Neural cell (in vitro differentiated cells): ENCODE data around the gene CMKLR1. TPM values are rescaled to one million over a fixed set of nuclear protein-coding genes. Genes with fewer than 3 reads are reported as not detected.

Experiments
- H2AFZ ChIP-seq: fragments of 200-600, 300-800 bp; sonication (generic), shearing (Covaris generic); 2 replicates; pipeline ENCODE4 v1.6.0; 2014; ENCODE audit warnings: low read depth, mild to moderate bottlenecking, antibody characterized with exemption, low read length, moderate library complexity
- H3F3A ChIP-seq: fragments of 200-600 bp; shearing (Covaris generic); 2 replicates; pipeline ENCODE4 v1.6.1; 2016; ENCODE audit warnings: mild to moderate bottlenecking, moderate library complexity, mixed read lengths, antibody characterized with exemption, low read length; ENCODE audit not compliant: insufficient read depth, poor library complexity, severe bottlenecking
- H3K27ac ChIP-seq: fragments of 200-600, 300-800 bp; sonication (generic), shearing (Covaris generic); 2 replicates; pipeline ENCODE4 v1.5.1; 2014; ENCODE audit warnings: mild to moderate bottlenecking, low read length, moderate library complexity
- H3K27me3 ChIP-seq: fragments of 300-800, 200-600 bp; sonication (generic), shearing (Covaris generic); 2 replicates; pipeline ENCODE4 v1.6.0; 2014; ENCODE audit warnings: mild to moderate bottlenecking, low read depth, low read length, moderate library complexity; ENCODE audit not compliant: insufficient read depth
- H3K36me3 ChIP-seq: fragments of 300-800, 200-600 bp; sonication (generic), shearing (Covaris generic); 2 replicates; pipeline ENCODE4 v1.5.1; 2014; ENCODE audit warnings: mild to moderate bottlenecking, antibody characterized with exemption, low read length, moderate library complexity; ENCODE audit not compliant: insufficient read depth
- H3K4me2 ChIP-seq: fragments of 300-800, 200-600 bp; sonication (generic), shearing (Covaris generic); 2 replicates; pipeline ENCODE4 v1.6.0; 2014; ENCODE audit warnings: mild to moderate bottlenecking, low read length
- H3K4me3 ChIP-seq: fragments of 300-800, 200-600 bp; sonication (generic), shearing (Covaris generic); 2 replicates; pipeline ENCODE4 v1.5.1; 2014; ENCODE audit warnings: mild to moderate bottlenecking, low read length, moderate library complexity
- H3K79me2 ChIP-seq: fragments of 200-600 bp; shearing (Covaris generic); replicated peaks from 2 replicates; pipeline ENCODE4 v1.6.0; 2014; ENCODE audit warnings: mild to moderate bottlenecking, low read length, moderate library complexity; ENCODE audit not compliant: insufficient read depth
- H3K9ac ChIP-seq: fragments of 300-800, 200-600 bp; sonication (generic), shearing (Covaris generic); 2 replicates; pipeline ENCODE4 v1.6.1; 2016; ENCODE audit warnings: mild to moderate bottlenecking, low read length, mixed read lengths
- H3K9me2 ChIP-seq: fragments of 200-600 bp; shearing (Covaris generic); 2 replicates; pipeline ENCODE4 v1.6.1; 2016; ENCODE audit warnings: mild to moderate bottlenecking, low read length, mixed read lengths; ENCODE audit not compliant: insufficient read depth
- H3K9me3 ChIP-seq: fragments of 200-600, 300-800 bp; sonication (generic), shearing (Covaris generic); 2 replicates; pipeline ENCODE4 v1.6.1; 2016; ENCODE audit warnings: mild to moderate bottlenecking, mixed run types, low read length, moderate library complexity, mixed read lengths
- H4K20me1 ChIP-seq: fragments of 200-600 bp; shearing (Covaris generic); 2 replicates; pipeline ENCODE4 v1.6.1; 2016; ENCODE audit warnings: mild to moderate bottlenecking, mixed run types; ENCODE audit not compliant: insufficient read depth
- EP300 ChIP-seq: fragments of 450-650 bp; conservative IDR thresholded peaks from 2 replicates; pipeline ENCODE4 v1.6.1; 2014; ENCODE audit warnings: antibody characterized with exemption, mild to moderate bottlenecking, moderate library complexity; ENCODE audit not compliant: poor library complexity, severe bottlenecking
- EZH2 ChIP-seq: fragments of 200-600, 300-800 bp; shearing (Covaris generic), sonication (generic); IDR thresholded peaks from 2 replicates; pipeline ENCODE4 v1.6.1; 2014; ENCODE audit warnings: antibody characterized with exemption, low read length, borderline replicate concordance, mild to moderate bottlenecking; ENCODE audit not compliant: insufficient read depth, poor library complexity, severe bottlenecking
- MXI1 ChIP-seq: fragments of 450-650 bp; conservative IDR thresholded peaks from 2 replicates; pipeline ENCODE4 v1.6.1; 2014; ENCODE audit warnings: antibody characterized with exemption, mild to moderate bottlenecking; ENCODE audit not compliant: poor library complexity, severe bottlenecking
- POLR2AphosphoS5 ChIP-seq: IDR thresholded peaks from 2 replicates; pipeline ENCODE4 v1.6.1; 2012
- RAD21 ChIP-seq: fragments of 450-650 bp; conservative IDR thresholded peaks from 2 replicates; pipeline ENCODE4 v1.6.1; 2014; ENCODE audit warnings: antibody characterized with exemption, mild to moderate bottlenecking, moderate library complexity
- SMC3 ChIP-seq: fragments of 450-650 bp; conservative IDR thresholded peaks from 2 replicates; pipeline ENCODE4 v1.6.1; 2014; ENCODE audit warnings: antibody characterized with exemption, mild to moderate bottlenecking, moderate library complexity; ENCODE audit not compliant: poor library complexity
- TAF1 ChIP-seq: IDR thresholded peaks from 2 replicates; pipeline ENCODE4 v1.6.1; 2012; ENCODE audit warnings: low read depth
- polyA plus RNA-seq: library from polyadenylated mRNA; depleted of rRNA; stranded (reverse); fragments of >200 nt; gene quantifications from 2 replicates; pipeline ENCODE4 v1.2.3, GENCODE V29; 2014
- TF ChIP-seq, protein P1 (sequence below): IDR thresholded peaks from 2 replicates; pipeline ENCODE4 v1.6.1; 2012; ENCODE audit warnings: borderline replicate concordance
- TF ChIP-seq, protein P2 (sequence below): fragments of 450-650 bp; IDR thresholded peaks from 2 replicates; pipeline ENCODE4 v1.5.1; 2014; ENCODE audit warnings: antibody characterized with exemption, mild to moderate bottlenecking, moderate library complexity; ENCODE audit not compliant: poor library complexity, severe bottlenecking

The CMKLR1 gene
- polyA plus RNA-seq, 1 donor from 2014 or later = 0.06 TPM

DNA sequence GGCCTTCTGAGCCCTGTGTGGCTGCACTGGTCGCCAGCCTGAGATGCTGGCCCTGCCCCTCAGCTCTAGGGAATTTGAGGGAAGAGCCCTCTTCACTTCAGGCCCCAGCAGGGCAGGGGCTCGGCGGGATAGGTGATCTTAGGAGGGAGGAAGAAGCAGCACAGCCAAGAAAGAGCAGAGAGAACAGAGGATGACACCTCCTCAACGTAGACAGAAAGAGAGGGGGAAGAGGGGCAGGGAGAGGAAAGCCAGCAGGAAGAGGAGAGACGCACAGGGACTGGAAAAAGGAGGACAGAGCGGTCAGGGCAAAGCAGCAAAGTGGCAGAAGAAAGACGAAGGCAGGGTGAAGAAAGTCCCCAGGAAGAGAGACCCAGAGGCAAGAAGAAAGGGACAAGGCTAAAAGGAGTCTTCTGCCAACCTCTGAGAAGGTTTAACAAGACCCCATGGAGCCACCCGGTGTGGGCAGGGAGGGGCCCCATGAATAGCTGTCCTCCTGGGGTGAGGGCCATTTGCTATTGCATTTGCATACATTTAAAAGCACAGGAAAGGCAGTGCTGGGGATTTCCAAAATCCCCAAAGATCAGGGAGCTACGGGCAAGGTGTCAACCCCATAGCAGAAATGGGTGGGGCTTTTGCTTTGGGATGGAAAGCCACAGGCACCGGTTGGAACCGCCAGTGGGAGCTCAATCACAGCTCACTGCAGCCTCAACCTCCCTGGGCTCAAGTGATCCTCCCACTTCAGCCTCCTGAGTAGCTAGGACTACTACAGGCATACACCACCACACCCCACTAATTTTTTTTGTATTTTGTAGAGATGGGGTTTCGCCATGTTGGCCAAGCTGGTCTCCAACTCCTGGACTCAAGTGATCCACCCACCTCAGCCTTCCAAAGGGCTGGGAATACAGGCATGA is 22.7 kb downstream of the CMKLR1 start:
- Histone ChIP-seq H2AFZ (no peak overlapping the region), H3F3A (no peaks in the 10 kb centered on the region), H4K20me1 (no peaks in the 10 kb centered on the region), H3K9me2 (no peaks in the 10 kb centered on the region), H3K36me3 (no peaks in the 10 kb centered on the region), H3K9ac (no peak overlapping the region), H3K4me3 (no peak overlapping the region), H3K4me2 (no peak overlapping the region), H3K27ac (no peak overlapping the region), H3K79me2 (no peaks in the 10 kb centered on the region), H3K9me3 (no peaks in the 10 kb centered on the region), H3K27me3 (no peaks in the 10 kb centered on the region)
- TF ChIP-seq, protein P1, sequence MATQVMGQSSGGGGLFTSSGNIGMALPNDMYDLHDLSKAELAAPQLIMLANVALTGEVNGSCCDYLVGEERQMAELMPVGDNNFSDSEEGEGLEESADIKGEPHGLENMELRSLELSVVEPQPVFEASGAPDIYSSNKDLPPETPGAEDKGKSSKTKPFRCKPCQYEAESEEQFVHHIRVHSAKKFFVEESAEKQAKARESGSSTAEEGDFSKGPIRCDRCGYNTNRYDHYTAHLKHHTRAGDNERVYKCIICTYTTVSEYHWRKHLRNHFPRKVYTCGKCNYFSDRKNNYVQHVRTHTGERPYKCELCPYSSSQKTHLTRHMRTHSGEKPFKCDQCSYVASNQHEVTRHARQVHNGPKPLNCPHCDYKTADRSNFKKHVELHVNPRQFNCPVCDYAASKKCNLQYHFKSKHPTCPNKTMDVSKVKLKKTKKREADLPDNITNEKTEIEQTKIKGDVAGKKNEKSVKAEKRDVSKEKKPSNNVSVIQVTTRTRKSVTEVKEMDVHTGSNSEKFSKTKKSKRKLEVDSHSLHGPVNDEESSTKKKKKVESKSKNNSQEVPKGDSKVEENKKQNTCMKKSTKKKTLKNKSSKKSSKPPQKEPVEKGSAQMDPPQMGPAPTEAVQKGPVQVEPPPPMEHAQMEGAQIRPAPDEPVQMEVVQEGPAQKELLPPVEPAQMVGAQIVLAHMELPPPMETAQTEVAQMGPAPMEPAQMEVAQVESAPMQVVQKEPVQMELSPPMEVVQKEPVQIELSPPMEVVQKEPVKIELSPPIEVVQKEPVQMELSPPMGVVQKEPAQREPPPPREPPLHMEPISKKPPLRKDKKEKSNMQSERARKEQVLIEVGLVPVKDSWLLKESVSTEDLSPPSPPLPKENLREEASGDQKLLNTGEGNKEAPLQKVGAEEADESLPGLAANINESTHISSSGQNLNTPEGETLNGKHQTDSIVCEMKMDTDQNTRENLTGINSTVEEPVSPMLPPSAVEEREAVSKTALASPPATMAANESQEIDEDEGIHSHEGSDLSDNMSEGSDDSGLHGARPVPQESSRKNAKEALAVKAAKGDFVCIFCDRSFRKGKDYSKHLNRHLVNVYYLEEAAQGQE = no peak
- TF ChIP-seq POLR2AphosphoS5 (no peak), EZH2 (no peak), MXI1 (no peak), RAD21 (no peak), EP300 (no peak), TAF1 (no peak), SMC3 (no peak)
- TF ChIP-seq, protein P2, sequence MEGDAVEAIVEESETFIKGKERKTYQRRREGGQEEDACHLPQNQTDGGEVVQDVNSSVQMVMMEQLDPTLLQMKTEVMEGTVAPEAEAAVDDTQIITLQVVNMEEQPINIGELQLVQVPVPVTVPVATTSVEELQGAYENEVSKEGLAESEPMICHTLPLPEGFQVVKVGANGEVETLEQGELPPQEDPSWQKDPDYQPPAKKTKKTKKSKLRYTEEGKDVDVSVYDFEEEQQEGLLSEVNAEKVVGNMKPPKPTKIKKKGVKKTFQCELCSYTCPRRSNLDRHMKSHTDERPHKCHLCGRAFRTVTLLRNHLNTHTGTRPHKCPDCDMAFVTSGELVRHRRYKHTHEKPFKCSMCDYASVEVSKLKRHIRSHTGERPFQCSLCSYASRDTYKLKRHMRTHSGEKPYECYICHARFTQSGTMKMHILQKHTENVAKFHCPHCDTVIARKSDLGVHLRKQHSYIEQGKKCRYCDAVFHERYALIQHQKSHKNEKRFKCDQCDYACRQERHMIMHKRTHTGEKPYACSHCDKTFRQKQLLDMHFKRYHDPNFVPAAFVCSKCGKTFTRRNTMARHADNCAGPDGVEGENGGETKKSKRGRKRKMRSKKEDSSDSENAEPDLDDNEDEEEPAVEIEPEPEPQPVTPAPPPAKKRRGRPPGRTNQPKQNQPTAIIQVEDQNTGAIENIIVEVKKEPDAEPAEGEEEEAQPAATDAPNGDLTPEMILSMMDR = no peak

DNA sequence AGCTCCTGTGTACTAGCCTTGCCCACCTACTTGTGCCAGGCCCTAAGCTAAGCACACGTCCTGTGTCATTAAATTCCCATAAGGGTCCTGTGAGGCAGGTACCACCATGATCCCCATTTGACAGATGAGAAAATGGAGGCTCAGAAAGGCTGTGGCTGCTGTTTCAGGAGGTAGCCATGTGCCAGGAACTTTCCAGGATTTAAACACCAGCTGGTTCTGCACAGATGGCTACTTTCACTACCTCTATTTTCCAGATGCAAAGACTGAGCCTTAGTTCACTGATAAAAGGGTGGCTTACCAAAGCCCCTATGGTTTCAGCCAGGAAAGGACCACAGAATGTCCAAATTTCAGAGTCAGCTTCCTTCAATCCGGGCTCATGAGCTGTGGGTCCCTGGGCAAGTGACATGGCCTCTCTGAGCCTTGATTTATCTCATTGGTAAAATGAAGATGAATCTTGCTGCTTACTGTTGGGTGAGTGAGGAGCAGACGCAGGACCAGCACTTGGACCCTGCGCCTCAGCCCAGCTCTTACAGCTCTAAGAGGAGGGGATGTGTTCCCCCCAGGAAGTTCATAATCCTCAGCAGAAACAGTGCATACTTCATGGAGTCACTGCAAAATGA is 23.5 kb downstream of the CMKLR1 start:
- H3K36me3 ChIP-seq = no peaks in the 10 kb centered on the region
- no peaks in the 10 kb centered on the region for H3K27me3 ChIP-seq
- no peak overlapping the region for H3K9ac ChIP-seq
- no peak overlapping the region for H2AFZ ChIP-seq
- no peaks in the 10 kb centered on the region for H4K20me1 ChIP-seq
- no peak overlapping the region for H3K27ac ChIP-seq
- H3K79me2 ChIP-seq = no peaks in the 10 kb centered on the region
- no peaks in the 10 kb centered on the region for H3K9me2 ChIP-seq
- H3K9me3 ChIP-seq = no peaks in the 10 kb centered on the region
- H3F3A ChIP-seq = no peaks in the 10 kb centered on the region
- H3K4me3 ChIP-seq = no peak overlapping the region
- TF ChIP-seq EZH2 (no peak), EP300 (no peak), RAD21 (no peak), MXI1 (no peak), SMC3 (no peak), POLR2AphosphoS5 (no peak), TAF1 (no peak)
- TF ChIP-seq, protein P2 = no peak
- TF ChIP-seq, protein P1 = no peak
- no peak overlapping the region for H3K4me2 ChIP-seq
